CD4-positive, alpha-beta T cell treated with Interleukin-17A for 4 hours (primary cell): ENCODE results near the gene PRKG1.
A peak's percentile ranks its signal among the peaks of the same experiment; 100 is the strongest.
"Not testable (repeated sequence)": the region's sequence is repeated elsewhere in the genome, so short reads cannot be mapped to it uniquely, and the experiment has no call there.

Experiments used
- DNase-seq: peaks from one replicate; pipeline ENCODE4 v3.0.0-alpha.2; 2020; ENCODE audit warnings: mixed read lengths

PRKG1 gene

DNA sequence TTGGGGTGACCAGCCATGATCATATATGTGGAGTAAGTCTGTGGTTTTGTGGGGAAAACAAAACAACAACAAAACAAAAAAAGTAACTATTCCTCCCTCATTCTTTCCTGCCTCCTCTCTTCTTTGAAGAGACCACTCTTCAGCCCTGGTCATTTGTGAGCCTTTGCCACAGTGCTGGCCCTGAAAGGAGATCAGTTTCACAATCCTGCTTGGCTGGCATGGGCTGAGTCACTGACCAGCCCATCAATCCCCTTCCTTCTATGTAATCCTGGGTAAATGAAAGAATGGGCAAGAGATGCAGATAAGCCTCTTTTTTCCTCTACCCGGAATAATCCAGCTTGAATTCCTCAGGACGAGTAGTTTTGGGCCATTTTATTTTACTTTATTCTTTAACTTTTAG is 611.5 kb downstream of the PRKG1 start:
- DNase-seq: no peak

DNA sequence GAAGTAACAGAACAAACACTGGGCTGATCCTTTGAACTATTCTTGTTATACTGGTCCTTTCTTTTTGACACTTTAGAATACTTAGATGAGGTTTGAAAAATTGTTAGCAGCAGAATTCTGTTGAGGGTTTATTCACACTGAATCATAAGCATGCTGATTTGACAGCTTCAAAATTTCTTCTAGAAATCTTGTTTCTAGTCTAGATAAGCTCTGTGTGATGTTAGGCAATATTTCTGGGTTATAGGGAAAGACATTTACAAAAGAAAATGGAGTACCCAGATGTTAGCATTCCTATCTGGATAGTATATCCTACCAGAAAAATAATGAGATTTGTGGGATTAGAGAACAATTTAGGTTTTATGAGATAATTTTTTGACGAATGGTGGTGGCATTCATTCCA is 613.0 kb downstream of the PRKG1 start:
- no peak for DNase-seq

DNA sequence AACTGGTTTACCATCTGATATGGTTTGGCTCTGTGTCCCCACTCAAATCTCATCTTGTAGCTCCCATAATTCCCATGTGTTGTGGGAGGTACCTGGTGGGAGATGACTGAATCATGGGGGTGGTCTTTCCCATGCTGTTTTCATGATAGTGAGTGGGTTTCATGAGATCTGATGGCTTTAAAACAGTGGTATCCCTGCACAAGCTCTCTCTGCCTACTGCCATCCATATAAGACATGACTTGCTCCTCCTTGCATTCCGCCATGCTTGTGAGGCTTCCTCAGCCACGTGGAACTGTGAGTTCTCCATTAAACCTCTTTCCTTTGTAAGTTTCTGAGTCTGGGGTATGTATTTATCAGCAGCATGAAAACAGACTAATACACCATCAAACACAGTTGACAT is 614.5 kb downstream of the PRKG1 start:
- not testable (repeated sequence) for DNase-seq

DNA sequence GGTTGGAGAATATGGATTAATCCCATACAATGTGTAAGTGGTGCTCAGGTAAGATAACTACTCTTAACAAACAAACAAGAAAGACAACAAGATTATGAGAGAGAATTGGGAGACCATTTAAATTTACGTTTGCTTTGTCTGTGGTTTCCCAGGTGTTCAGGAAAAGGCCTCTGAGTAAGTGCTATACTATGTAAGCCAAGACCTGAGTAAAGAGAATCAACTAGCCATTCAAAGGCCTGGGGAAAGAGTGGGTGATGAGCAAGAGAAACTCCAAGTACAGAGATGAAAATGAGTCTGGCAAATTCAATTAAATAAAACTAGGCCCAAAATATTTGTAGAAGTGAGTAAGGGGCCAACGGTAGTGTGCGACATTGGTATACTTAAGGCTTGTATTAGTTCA is 615.2 kb downstream of the PRKG1 start:
- DNase-seq: no peak

DNA sequence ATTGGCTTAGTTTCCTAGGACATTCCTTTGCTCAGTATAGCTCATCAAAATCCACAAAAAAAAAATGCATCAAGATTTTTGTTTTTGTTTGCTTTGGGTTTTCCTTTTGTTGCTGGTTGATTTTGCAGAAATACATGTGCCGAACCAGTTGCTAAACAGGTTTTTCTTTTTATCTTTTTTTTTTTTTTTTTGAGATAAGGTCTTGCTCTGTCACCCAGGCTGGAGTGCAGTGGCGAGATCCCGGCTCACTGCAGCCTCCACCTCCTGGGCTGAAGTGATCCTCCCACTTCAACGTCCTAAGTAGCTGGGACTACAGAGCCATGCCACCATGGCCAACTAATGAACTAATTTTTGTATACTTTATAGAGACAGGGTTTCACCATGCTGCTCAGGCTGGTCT is 616.8 kb downstream of the PRKG1 start:
- no peak for DNase-seq

DNA sequence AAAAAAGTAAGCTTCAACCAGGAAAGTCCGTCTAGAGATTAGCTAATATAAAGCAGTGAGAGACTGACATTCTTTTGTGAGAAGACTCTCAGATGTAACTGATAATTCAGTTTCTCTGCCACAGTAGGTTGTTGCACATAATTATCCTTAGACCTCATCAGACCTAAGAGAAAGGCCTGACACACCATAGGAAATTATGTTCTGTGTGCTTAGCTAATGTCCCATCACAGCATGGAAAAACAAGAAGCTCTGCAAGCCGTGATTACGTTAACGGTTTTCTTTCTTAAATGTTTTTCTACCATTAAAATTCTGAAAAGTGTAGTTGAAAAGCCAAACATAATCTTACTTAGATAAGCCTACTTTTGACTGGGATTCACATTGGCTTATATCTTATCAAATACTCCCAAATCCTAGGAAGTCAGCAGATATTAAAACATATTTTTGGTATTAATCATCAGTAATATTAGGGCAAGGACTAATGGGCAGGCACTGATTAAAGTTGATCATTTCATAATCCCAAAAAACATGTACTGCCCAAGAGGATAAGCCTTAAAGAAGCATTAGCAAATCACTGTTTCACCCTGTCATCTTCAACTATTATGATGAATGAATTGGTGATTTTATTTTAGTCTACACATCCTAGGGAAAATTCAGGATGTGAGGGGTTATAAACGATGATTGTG is 619.9 kb downstream of the PRKG1 start:
- DNase-seq: no peak

DNA sequence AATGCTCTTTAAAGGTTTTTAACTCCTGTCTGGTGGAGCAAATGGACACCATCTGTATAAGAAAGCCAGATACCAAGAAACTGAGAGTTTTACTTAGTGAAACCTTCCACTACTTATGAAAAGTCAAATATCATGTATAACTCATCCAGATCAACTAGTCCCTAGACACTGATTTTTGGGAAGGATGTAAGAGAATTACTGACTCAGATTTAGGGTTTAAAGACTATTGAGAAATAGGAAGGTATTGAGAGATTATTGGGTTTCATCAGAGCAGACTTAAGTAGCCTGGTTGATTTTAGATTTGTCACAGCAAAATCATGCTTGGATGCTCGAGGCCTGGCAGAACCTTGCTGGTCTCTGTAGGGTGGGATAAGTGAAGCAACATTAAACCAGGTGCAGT is 622.0 kb downstream of the PRKG1 start:
- no peak for DNase-seq

DNA sequence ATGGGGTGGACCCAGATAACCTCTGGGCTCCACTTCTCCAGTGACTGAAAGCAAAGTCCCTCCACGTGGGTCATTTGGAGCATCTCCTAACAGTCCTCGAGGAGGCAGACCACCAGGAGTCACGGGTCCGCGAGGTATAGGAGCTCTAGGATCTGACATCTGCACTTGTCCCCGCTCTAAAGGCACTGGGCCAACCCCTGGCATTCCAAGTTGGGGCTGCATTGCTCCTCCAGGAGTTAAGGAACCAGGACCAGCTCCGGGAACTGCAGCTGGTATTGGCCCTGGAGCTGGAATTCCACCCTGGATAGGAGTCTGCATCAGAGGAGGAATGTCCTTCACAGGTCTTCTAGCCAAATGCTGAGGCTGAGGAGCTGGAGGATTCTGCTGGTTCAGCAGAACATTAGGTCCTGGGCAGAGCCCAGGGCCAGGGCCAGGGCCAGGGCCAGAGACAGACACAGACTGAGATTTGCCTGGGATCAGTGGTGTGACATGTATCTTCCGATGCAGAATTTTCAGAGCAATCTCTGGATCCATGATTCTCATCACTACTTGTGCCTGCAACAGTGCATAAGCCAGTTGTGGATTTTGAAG is 624.3 kb downstream of the PRKG1 start:
- DNase-seq: peak; percentile 5

DNA sequence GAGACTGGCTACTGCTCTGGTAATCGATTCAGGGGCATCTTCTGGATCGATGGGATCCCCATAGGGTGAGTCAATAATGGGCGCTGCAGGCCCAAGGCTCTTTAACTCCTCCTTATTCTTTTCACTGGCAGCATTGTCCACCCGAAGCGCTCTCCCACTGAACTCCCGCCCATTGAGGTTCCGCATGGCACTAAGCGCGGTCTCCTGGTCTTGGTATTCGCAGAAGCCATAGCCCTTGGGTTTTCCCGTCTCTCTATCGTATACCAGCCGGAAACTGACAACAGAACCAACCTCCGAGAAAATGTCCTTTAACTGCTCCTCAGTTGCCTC is 624.8 kb downstream of the PRKG1 start:
- DNase-seq: no peak

DNA sequence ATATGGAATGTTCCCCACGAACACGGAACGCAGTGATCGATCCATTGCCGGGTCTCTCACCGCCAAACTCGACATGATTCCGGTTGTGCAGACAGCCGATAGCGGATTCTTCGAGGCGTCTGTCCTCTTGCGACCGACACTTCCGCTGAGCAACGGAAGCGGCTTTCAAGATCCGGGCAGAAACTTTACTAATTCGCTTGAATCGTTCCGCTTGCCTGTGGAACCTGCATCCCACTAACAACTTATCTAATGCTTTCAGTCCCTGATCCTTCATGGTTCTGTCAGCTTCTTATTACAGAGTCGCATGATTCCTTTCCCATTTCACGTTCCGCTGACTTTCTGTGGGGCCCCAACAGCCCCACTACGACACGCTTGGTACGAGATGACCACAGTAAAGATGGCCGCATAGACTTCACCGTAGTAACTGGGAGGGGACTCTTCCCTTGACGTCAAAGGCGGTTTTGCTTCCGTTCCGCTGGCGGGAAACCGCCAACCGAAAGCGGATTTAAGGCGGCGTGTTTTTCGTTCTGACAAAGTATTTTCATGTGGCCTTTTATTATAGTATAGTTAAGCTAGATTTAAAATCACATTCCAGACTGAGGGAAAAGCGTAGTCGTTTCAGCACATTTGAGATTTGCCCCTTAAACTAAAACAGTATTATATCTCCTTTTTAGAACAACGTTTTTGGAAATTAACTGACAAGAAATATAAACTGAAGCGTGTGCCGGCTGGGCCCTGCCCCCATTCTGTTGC is 625.4 kb downstream of the PRKG1 start, which contains the start of gene CSTF2T:
Gene CSTF2T, minus strand, starts transcription at position 121 of the 753 bp plus-strand sequence. Its CDS starts 46 bp downstream, at position 75.
- DNase-seq: peak; percentile 90

DNA sequence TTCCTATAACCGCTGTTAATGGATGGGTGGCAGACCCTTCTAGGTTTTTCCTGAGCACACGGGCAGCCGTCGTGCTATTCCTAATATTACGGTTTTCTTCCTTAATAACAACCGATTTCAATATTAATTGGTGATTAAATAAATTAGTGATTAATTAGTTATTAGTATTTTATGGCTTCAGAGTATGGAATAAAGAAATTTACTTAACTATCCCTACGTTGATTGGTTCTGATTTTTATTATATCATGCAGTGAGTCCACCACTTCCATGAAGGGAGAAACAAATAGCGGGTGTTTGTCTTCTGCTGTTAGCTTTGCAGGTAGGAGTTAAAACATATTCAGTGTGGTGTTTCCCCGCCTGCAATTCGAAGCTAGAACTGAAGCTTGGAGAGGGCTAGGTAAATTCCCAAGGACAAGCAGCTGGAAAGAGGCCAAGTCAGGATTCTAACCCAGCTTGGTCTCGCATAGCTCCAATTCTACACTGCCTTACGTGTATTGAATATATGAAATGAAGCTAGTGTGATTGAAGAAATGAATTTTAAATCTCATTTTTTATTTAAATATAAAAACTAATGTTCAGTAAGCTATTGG is 626.0 kb downstream of the PRKG1 start:
- DNase-seq: peak; percentile 8

DNA sequence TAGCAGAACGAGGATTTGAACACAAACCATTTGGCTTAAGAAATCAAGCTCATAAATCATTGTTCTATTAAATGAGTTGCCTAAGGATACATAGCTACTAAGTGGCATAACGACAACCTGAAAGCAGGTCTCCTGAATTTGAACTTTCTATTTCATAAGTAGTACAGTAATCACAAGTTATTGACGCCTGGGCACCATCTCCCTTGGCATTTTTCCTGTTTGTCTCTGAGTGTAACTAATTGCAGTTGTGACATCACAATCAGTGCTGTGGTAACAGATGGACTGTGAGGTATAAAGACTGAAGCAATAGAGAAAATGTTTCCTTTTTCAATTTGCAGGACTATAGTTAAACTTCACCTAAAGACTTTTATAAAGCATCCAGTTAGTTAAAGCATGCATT is 631.5 kb downstream of the PRKG1 start:
- DNase-seq: no peak

DNA sequence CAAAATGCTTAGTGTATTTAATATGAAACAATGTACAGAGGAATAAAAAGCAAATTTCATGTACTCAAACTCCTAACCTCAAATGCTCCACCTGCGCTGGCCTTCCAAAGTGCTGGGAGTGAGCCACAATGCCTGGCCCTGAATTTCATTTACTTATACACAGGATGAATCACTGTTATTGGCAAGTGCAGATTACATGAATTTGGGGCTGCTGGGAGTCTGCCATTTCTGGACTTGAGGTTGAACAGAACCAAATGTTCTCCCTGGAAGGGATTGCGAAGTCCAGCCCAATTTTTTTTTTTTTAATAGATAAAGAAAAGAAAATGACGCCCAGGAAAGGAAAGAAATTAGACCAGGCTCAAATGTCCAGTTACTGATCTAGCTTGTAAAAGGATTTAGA is 631.9 kb downstream of the PRKG1 start:
- DNase-seq: no peak

DNA sequence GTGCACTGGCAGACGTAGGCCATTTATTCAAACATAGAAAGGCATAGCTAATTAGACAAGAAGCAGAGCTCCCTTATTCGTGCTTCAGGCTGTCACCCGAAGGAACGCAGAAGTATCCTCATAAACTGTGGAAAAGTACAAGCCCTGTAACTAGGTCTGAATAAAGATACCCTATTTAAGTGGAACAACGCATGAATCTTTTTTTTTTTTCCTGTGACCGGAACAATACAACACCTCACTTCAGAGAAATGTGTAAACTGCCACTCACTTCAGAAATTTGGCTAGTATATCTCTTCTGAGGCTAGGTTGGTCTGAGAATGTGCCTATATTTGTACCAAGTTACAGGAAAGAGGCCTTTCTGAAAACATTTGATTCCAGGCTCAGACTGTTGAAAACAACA is 633.1 kb downstream of the PRKG1 start:
- no peak for DNase-seq

DNA sequence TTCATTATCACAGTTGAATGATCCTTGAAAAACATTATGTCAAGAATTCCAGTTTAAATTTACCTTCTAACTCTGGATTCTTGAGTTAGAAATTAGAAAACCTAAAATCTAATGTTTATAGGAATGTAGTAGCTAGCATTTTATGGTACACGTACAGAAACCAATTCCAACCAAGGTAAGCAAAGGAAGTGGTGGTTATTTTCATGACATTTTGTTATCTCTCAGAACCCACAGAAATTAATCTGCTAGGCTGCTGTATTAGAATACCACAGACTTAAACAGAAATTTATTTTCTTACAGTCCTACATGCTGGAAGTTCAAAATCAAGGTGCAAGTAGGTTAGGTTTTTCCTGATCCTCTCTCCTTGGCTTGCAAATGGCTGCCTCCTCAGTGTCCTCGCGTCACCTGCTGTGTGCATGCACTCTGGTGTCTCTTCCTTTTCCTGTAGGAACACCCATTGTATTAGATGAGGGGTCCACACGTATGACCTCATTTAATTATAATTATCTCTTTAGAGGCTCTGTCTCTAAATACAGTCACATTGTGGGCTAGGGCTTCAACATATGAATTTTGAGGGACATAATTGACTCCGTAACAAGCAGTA is 633.6 kb downstream of the PRKG1 start:
- peak; percentile 10 for DNase-seq

DNA sequence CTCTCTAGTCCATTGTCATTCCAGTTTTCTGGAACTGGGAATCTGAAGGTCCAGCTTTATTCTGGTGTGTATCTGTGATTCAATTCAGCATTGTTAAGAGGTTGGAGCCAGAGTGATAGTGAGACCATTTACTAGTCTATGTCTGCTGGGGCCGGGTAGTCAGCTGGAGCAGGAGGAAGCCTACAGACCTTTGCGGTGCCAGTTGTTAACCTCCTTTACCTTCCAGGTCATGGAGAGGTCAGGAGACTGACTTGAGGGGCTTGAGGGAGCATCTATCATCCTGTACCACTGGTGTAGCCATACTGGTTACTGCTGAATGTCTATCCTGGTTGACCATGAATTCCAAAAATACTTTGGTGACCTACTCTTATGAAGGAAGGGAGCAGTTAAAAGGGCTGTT is 634.3 kb downstream of the PRKG1 start:
- no peak for DNase-seq

DNA sequence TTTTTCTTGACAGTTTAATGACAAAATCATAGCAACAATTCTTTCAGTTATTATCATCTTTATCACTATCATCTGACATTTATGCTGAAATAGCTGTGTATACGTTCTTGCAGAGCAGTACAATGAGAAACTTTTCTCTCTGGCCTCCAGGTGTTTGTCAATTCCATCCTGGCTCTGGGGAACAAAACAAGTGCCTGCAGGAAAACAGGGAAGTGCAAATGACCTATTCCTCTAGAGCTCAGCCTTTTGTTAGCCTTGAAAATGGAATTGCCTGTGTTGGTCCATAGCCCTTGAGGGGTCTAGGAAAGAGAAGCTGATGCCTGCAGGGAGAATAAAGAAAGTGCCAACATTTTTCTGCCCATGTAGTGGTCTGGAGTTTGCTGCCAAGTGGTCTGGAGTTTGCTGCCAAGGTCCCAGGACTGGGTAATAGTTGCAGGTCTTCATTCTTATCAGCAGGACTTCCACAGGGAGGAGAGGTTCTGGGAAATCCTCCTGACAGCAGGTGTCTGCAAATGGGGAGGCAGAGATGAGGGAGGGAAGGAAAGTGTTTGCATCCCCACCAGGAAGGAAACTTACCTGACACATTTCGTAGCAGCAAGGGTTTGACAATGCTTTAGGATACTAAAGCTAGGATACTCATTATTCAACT is 635.2 kb downstream of the PRKG1 start:
- no peak for DNase-seq

DNA sequence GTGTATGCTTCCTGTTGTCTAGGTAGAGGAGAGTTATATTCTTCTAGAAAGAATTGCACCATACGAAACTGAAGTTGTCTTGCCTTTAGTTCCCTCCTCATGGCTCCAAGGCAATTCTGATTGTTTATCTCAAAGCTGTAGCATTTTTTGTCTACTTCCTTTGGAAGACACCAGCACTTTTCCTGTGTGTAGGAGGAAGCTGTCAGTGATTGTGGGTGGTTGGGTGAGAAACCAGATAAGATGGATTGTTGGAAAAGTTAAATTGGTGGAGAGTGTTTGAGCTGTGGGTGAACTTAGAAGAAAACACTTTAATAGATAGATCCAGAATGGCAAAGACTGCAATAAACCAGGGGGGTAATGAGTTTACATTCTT is 637.2 kb downstream of the PRKG1 start:
- no peak for DNase-seq

DNA sequence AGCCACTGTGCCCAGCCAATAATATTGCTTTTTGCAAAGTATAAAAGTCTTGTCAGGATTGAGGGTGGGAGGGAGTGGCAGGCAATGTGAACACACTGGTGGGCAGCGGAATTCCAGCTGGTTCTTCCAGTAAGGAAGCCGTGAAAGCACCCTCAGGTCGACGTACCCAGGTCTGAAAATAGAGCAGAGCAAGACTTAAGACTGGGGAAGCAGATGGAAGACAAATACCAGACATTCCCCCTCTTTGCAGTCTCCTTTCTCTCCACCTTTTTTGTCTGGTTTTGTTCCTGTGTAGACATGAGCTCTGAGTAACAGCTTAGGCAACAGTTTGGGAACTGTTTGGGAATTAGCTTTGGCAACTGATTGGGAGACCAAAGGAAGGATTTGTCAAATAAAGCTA is 642.7 kb downstream of the PRKG1 start:
- no peak for DNase-seq

DNA sequence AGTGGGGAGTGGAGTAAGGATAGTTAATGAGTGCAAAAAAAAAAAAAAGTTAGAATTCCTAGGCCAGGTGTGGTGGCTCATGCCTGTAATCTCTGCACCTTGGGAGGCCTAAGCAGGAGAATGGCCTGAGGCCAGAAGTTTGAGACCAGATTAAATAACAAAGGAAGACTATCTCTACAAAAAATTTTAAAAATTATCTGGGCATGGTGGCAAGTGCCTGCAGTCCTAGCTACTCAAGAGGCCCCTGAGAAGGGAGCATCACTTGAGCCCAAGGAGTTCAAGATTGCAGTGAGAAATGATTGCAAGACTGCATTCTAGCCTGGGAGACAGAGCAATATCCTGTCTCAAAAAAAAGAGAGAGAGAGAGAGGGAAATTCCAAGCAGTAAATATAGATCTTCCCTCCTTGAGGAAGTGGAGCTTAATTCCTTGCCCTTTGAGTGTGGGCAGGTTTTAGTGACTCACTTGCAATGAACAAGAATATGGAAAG is 644.6 kb downstream of the PRKG1 start:
- no peak for DNase-seq

DNA sequence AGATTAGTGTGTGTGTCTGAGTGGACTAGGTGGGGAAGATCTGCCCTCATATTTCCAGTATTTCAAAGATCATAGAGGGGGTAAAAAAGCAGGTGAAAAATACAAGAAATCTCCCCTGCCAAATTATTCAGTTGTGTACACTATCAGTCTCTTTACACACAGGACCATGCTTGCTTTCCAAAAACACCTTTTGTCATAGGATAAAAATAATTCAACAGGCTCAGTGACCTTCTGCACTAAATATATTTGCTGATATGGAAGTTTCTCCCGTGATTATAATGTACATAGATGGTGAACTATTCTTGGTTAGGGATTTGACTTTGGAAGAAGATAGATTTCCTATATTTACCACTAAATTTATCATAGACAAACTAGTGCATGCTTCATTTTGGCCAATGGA is 649.8 kb downstream of the PRKG1 start:
- no peak for DNase-seq

DNA sequence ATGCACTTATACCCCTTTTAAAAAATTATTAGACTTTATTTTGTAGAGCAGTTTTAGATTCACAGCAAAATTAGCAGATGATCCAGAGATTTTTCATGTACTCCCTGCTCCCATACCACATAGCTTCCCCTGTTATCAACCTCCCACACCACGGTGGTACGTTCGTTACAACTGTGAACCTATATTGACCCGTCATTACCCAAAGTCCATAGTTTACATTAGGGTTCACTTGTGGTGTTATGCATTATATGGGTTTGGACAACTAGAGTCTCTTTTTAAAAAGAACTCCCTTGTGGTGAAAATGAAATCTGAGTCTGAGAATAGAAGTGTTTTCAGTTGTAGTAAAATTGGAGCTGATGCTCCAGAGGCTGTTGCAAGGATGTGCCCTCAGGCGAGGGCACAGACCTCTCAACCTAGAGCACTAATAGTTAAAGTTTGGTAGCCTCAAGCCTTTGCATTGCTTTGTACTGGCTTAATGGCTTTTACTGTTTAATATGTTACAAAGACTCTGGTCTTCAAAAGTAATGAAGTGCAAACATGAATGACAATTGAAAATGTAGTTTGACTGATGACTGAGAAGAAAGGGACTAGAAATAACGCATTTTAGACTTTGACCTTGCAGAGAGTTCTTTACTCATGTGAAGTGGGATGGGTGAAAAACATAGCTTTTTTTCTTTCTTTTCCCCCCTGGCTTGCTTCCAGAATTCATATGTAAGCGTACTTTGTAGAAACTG is 655.7 kb downstream of the PRKG1 start:
- no peak for DNase-seq
